Fibroblast of skin of abdomen (primary cell): Measurements from ENCODE around the gene ZMAT5. TPM values are rescaled to one million over a fixed set of nuclear protein-coding genes. Genes with fewer than 3 reads are reported as not detected.

Source experiments
- DNase-seq: peaks from one replicate; pipeline ENCODE4 v3.0.0-alpha.2; 2013
- polyA plus RNA-seq, 2 experiments: library from polyadenylated mRNA; unstranded; fragments of 120-200 nt; gene quantifications; one replicate each; pipeline ENCODE4 v1.2.1, GENCODE V29; 2013; ENCODE audit not compliant: insufficient read length in 2 of 2

Gene ZMAT5, protein sequence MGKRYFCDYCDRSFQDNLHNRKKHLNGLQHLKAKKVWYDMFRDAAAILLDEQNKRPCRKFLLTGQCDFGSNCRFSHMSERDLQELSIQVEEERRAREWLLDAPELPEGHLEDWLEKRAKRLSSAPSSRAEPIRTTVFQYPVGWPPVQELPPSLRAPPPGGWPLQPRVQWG
- 21.8 TPM for polyA plus RNA-seq (2013, experiment 1 of 2; ENCODE audit: insufficient read length)
- polyA plus RNA-seq (2013, experiment 2 of 2; ENCODE audit: insufficient read length), result 24.4 TPM

GRCh38 chr22:29766632-29767170 is at the start of gene ZMAT5:
ZMAT5 (minus strand) TSS chr22:29767007; CDS start chr22:29748544, 18,463 bp downstream.
- peak; percentile 96 for DNase-seq

DNA sequence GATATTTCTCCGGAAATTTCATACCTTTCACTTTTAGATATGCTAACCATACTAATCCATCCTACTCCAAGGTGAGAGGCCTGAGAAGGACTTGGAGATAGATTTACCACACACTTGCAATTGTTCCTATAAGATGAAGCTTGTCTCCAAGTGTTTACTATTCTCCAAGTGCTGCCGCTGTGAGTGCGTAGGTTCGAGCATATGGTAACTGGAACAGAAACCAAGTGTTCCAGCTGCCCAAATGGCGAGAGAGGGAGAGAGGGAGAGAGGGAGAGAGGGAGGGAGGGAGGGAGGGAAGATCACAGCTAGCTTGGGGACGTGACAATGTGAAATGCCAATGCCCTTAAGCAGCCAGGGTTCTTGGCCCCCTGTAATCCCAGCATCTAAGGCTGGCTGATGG is 49.7 kb upstream of the ZMAT5 start:
- no peak for DNase-seq

DNA sequence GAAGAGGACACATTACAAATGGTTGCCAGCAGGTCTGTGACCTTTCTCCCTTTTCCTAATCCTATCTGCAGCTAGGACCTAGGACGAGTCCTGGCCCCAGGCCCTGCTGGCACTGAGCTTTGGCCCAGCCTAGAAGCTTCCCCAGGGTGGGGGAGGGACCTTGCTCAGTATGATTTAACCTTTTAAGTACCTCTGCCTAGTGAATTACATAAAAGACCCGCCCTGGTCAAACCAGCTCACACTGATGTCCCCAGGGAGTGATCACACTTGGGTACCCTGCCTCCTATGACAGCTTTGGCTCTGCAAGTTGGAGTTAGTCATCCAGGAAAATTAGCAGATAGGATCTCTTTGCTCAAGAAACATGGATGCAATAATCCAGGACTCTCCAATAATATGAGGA is 49.3 kb upstream of the ZMAT5 start:
- DNase-seq, result no peak

GRCh38 chr22:29815580-29815979 is 48.8 kb upstream of the ZMAT5 start:
- DNase-seq, result no peak

DNA sequence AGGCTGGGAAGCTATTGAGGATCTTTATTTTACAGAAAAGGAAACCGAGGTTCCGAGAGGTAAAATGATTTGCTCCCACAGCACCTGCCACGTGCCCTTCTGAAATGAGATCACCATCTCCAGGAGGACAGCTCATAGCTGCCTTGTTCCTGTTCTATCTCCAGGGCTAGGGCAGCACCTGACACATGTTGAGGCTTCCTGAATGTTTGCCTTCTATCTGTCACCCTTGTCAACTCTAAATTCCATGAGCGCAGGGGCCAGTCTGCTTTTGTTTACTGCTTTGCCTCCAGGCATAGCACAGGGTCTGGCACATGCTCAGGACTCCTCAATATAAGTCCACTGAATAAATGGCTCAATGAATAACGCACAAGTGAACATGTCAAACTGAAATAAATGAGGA is 47.2 kb upstream of the ZMAT5 start:
- DNase-seq, result no peak

GRCh38 chr22:29813563-29813962 is 46.8 kb upstream of the ZMAT5 start:
- DNase-seq, result no peak

DNA sequence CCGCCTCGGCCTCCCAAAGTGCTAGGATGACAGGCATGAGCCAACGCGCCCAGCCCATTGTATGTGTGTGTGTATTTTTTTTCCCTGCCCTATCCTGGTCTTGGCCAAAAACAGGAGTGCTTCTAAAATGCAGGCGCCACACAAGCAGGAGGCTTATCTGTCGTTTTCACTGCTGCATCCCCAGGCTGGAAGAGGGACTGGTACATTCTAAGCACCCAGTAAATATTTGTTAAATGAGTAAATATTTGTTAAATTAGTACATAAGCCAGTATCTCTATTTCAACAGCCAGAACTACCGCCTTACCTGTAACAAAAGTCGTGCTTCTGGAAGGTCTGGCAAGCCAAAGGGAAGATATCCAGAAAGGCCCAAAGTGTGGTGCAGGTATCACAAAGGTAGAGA is 46.3 kb upstream of the ZMAT5 start:
- no peak for DNase-seq

DNA sequence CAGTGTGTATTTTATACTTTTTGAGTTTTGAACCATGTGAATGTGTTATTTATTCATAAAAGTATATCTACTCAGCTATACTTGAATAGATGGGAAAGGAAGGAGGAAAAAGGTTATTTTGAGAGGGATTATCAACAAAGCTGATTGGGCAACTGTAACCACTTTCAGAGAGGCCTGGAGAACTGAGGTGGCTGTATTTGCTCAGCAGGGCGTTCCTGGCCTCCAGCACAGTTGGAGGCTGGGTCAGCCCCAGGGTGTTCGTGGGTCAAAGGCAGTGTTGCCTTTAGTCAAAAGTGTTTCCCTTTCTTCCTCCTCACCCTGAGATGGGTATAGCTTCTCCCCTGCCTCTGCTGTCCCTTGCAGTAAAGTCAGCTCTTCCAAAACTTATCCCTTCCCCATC is 44.6 kb upstream of the ZMAT5 start:
- no peak for DNase-seq

DNA sequence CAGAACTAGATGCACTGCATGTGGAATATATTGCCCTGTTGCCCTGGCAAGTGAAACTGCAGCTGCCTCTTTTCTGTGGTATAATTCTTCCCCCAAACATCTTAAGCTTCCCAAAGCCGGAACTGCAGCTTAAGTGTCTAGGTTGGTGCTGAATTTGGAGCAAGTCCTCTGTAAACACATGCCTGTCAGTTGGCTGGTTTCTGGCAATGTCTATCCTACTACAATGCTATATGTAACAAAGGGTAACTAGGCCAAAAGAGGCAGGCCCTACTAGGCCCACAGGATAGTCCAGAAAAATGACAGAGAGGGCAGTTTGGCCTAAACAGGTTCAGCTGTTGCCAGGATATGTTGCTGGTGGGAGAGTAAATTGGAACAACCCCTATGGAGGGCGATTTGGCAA is 43.4 kb upstream of the ZMAT5 start:
- DNase-seq, result no peak

GRCh38 chr22:29806196-29806595 is 39.4 kb upstream of the ZMAT5 start:
- no peak for DNase-seq

DNA sequence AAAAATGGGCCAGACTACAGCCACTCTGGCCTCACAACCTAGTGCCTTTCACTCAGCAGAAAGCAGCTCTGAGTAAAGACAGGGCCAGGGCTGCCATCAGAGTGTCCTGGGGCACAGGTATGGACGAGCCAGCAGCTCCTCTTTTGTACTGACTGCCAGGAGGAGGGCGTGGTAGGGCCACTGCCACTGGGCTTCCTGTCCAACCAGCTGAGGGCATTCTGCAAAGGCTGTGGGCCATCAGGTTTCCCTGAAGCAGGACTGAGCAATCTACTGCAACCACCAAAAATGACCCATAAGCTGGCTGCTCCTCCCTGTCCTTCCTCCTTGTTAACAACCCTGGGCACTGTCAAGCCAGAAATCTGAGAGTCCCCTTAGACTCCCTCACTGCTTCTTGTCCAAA is 38.2 kb upstream of the ZMAT5 start:
- DNase-seq, result no peak

- no peak for DNase-seq
These were observed 36.4 kb upstream of the ZMAT5 start for GRCh38 chr22:29803190-29803589.

DNA sequence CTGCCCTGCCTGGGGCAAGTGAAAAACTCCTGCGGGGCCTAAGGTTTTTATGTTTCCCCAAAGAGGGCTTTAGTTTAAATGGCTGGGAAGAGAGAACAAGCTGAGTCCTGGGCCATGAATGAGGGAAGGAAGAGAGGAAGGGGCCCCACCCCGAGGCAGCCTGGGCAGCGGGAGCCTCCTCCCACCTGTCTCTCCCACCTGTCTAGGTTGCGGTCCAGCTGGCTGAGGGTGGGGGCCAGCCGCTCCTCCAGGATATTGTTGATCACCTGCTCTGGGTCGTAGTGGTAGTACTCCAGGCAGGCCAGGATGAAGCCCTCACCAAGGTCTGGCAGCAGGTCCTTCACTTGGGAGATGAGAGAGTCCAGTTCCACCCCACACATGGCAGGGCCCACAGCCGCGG is 35.0 kb upstream of the ZMAT5 start:
- no peak for DNase-seq

- no peak for DNase-seq
These were observed 34.3 kb upstream of the ZMAT5 start for GRCh38 chr22:29801153-29801552.

DNA sequence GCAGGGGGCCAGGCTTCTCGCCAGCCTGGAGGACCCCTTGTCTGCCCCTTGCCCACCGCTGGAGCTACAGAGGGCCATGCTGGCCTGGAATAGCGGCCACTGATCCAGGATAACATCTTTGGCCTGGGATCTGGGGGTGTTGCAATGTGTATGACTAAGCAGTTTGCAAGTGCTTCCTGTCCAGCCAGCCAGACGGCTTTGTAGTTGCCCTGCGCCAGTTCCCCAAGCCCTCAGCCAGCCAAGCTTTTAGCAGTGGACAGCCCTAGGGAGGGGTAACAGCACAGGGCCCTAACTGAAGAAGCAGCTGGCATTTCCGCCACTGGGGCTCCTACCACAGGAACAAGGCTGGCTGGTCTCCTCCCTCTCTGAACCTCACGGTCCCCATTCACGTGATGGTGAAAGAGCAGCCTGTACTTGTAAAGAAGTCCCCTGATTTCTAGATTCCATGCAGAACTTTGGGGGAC is 32.4 kb upstream of the ZMAT5 start:
- peak; percentile 70 for DNase-seq

- no peak for DNase-seq
These were observed 32.0 kb upstream of the ZMAT5 start for GRCh38 chr22:29798801-29799200.

GRCh38 chr22:29798318-29798717 is 31.5 kb upstream of the ZMAT5 start:
- no peak for DNase-seq

DNA sequence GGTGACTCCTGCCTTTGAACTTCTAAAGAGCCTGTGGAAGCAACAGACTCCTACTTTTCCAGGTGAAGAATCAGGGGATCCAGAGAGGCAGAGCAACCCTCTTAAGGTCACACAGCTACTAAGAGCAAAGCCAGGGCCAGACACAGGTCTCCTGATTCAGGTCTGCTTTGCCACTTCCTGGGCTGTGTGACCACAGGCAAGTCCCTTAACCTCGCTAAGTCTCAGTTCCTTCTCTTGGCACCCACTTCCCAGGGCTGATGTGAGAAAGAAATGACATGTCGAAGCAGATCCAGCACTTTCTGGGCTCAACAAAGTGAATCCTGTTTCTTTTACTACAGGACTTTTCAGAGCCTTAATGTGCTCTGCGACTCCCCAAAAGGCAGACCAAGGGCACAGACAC is 30.5 kb upstream of the ZMAT5 start:
- DNase-seq, result no peak

DNA sequence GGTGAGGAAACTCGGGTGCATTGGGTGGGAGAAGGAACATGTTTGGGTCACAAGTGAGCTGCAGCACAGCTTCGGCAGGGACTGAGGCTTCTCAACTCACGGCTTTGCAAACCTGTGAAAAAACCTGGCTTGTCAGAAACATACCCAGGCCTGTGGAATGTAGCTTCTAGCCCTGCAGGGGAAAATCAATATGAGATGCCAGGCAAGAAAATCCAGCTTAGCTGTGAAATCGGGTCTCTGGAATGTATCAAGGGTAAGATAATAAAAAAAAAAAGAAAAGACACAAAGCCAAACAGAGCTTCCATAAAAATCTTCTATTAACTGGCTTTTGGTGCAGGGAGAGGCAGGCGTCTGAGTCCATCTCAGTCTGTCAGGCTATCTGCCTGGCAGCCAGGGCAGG is 28.9 kb upstream of the ZMAT5 start:
- DNase-seq, result no peak

- DNase-seq, result no peak
These were observed 26.6 kb upstream of the ZMAT5 start for GRCh38 chr22:29793396-29793795.

GRCh38 chr22:29790061-29790460 is 23.3 kb upstream of the ZMAT5 start:
- no peak for DNase-seq

GRCh38 chr22:29788339-29789279 is 21.8 kb upstream of the ZMAT5 start:
- DNase-seq, result no peak

GRCh38 chr22:29787371-29787980 is 20.7 kb upstream of the ZMAT5 start:
- no peak for DNase-seq
